NB4 (cell line): Measurements from ENCODE around the gene CD38.

Experiments used
- MAX ChIP-seq: IDR thresholded peaks from 2 replicates; pipeline ENCODE4 v1.6.1; 2011; ENCODE audit warnings: low read depth, low read length
- MYC ChIP-seq: IDR thresholded peaks from 2 replicates; pipeline ENCODE4 v1.6.1; 2011; ENCODE audit warnings: low read depth, low read length
- POLR2A ChIP-seq: IDR thresholded peaks from 2 replicates; pipeline ENCODE4 v1.6.1; 2011; ENCODE audit warnings: mild to moderate bottlenecking; ENCODE audit not compliant: insufficient read length; ENCODE audit errors: extremely low read depth
- TF ChIP-seq, protein P1 (sequence below): IDR thresholded peaks from one replicate; pipeline ENCODE4 v1.5.1; 2012; ENCODE audit warnings: low read depth, low read length

GRCh38 chr4:15883610-15884243 lies 105.6 kb downstream of the CD38 start:
- TF ChIP-seq, protein P1, sequence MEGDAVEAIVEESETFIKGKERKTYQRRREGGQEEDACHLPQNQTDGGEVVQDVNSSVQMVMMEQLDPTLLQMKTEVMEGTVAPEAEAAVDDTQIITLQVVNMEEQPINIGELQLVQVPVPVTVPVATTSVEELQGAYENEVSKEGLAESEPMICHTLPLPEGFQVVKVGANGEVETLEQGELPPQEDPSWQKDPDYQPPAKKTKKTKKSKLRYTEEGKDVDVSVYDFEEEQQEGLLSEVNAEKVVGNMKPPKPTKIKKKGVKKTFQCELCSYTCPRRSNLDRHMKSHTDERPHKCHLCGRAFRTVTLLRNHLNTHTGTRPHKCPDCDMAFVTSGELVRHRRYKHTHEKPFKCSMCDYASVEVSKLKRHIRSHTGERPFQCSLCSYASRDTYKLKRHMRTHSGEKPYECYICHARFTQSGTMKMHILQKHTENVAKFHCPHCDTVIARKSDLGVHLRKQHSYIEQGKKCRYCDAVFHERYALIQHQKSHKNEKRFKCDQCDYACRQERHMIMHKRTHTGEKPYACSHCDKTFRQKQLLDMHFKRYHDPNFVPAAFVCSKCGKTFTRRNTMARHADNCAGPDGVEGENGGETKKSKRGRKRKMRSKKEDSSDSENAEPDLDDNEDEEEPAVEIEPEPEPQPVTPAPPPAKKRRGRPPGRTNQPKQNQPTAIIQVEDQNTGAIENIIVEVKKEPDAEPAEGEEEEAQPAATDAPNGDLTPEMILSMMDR = no peak
- no peak for TF ChIP-seq POLR2A
- no peak for TF ChIP-seq MAX
- TF ChIP-seq MYC = no peak
